Measurements from ENCODE around the gene TBCD. TPM values are rescaled to one million over a fixed set of nuclear protein-coding genes. Genes with fewer than 3 reads are reported as not detected.

TBCD gene
- total RNA-seq, 2 experiments from 2014 or later, result 87.8 to 145 TPM

DNA sequence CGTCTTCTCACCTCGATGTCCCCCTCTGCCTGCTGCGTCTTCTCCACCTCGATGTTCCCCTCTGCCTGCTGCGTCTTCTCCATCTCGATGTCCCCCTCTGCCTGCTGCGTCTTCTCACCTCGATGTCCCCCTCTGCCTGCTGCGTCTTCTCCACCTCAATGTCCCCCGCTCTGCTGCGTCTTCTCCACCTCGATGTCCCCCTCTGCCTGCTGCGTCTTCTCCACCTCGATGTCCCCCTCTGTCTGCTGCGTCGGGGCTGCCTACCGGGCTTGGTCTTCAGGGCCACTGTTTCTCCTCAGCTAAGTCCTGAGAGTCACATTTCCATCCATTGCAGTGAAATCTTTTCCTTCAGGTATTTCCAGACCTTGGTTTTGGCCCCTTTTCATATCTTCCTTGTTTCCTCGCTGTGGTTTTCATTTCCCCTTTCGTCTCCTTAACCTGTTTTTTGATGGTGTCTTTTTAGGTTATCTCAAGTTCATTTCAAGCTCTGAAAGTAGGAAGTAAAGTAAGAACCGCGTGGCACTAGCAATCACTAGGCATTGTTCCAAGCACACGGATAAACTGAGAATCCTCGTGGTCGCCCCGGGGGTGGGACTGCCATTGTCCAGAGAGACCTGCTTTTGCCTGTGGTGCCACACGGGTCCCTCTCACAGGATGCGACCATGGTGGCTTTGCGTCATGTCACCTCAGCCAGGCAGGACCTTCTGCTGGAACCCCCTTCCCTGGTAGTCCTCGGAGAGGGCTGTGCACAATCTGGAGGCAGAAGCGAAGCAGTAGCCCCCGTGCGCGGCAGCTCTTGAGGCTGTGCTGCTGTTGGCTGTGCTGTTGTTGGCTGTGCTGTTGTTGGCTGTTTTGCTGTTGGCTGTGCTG lies 97.4 kb downstream of the TBCD start:
- Histone ChIP-seq H3K27ac (ENCODE audit: low read depth, low read length, poor library complexity, severe bottlenecking) (no peak overlapping the region), H4K20me1 (ENCODE audit: insufficient read depth, low read length) (no peaks in the 10 kb centered on the region), H3K79me2 (ENCODE audit: insufficient read depth, low read depth, low read length) (no peaks in the 10 kb centered on the region), H3K36me3 (ENCODE audit: insufficient read depth, low read length) (peaks cover 24% of the 10 kb centered on the region), H3K9me2 (ENCODE audit: insufficient read depth, low read length) (no peaks in the 10 kb centered on the region), H3K4me1 (ENCODE audit: insufficient read depth, low read length, poor library complexity, severe bottlenecking) (peaks cover 8% of the 10 kb centered on the region), H3K4me3 (ENCODE audit: low read depth, low read length, poor library complexity, severe bottlenecking) (no peak overlapping the region), H2AFZ (ENCODE audit: low read length) (no peak overlapping the region), H3K4me2 (ENCODE audit: low read length) (peak overlapping the region; percentile 9; the same call in 1 of the 2 replicates), H3K9me3 (ENCODE audit: low read length) (no peaks in the 10 kb centered on the region)
- no peak for DNase-seq (ENCODE audit: low spot score)
- TF ChIP-seq EZH2phosphoT487 (IDR thresholded peaks at IDR 0.05; ENCODE audit: borderline replicate concordance, low read depth, low read length), result no peak
- TF ChIP-seq, protein P1, sequence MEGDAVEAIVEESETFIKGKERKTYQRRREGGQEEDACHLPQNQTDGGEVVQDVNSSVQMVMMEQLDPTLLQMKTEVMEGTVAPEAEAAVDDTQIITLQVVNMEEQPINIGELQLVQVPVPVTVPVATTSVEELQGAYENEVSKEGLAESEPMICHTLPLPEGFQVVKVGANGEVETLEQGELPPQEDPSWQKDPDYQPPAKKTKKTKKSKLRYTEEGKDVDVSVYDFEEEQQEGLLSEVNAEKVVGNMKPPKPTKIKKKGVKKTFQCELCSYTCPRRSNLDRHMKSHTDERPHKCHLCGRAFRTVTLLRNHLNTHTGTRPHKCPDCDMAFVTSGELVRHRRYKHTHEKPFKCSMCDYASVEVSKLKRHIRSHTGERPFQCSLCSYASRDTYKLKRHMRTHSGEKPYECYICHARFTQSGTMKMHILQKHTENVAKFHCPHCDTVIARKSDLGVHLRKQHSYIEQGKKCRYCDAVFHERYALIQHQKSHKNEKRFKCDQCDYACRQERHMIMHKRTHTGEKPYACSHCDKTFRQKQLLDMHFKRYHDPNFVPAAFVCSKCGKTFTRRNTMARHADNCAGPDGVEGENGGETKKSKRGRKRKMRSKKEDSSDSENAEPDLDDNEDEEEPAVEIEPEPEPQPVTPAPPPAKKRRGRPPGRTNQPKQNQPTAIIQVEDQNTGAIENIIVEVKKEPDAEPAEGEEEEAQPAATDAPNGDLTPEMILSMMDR (conservative IDR thresholded peaks at IDR 0.05; ENCODE audit: low read length), result no peak
- intact Hi-C loops (cut with micrococcal nuclease; ENCODE audit: unreplicated experiment), result no loop called here
- ChIA-PET POLR2A (no interaction called here), CTCF (ENCODE audit: unreplicated experiment) (no interaction called here)
- no TSS peak for BruUV-seq (replicated peaks)

DNA sequence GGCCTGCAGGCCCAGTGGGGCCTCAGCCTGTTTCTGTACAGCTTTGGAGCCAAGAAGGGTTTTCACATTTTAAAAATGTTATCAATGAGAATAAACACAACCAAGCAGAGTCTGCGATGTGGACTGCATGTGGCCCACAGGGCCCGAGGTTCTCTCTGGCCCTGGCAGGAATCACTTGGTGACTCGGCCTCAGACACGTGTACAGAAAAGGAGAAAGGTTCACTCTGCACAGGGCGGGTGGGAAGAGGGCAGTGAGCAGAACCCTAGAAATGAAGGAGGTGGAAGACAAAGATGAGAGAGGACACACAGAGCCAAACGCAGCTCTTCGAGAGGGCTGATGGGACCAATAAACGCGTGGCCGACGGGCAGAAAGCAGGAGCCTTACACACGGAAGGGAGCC lies 99.5 kb downstream of the TBCD start:
- no peak for TF ChIP-seq EZH2phosphoT487 (IDR thresholded peaks at IDR 0.05; ENCODE audit: borderline replicate concordance, low read depth, low read length)
- TF ChIP-seq, protein P1 (conservative IDR thresholded peaks at IDR 0.05; ENCODE audit: low read length), result no peak
- Histone ChIP-seq H3K4me2 (ENCODE audit: low read length) (no peak overlapping the region), H3K36me3 (ENCODE audit: insufficient read depth, low read length) (peaks cover 31% of the 10 kb centered on the region), H2AFZ (ENCODE audit: low read length) (no peak overlapping the region), H4K20me1 (ENCODE audit: insufficient read depth, low read length) (no peaks in the 10 kb centered on the region), H3K27ac (ENCODE audit: low read depth, low read length, poor library complexity, severe bottlenecking) (no peak overlapping the region), H3K9me2 (ENCODE audit: insufficient read depth, low read length) (no peaks in the 10 kb centered on the region), H3K4me1 (ENCODE audit: insufficient read depth, low read length, poor library complexity, severe bottlenecking) (peaks cover 13% of the 10 kb centered on the region), H3K4me3 (ENCODE audit: low read depth, low read length, poor library complexity, severe bottlenecking) (no peak overlapping the region), H3K9me3 (ENCODE audit: low read length) (no peaks in the 10 kb centered on the region), H3K79me2 (ENCODE audit: insufficient read depth, low read depth, low read length) (no peaks in the 10 kb centered on the region)
- no peak for DNase-seq (ENCODE audit: low spot score)
- ChIA-PET POLR2A (no interaction called here), CTCF (ENCODE audit: unreplicated experiment) (no interaction called here)
- no TSS peak for BruUV-seq (replicated peaks)
- intact Hi-C loops (cut with micrococcal nuclease; ENCODE audit: unreplicated experiment), result no loop called here

DNA sequence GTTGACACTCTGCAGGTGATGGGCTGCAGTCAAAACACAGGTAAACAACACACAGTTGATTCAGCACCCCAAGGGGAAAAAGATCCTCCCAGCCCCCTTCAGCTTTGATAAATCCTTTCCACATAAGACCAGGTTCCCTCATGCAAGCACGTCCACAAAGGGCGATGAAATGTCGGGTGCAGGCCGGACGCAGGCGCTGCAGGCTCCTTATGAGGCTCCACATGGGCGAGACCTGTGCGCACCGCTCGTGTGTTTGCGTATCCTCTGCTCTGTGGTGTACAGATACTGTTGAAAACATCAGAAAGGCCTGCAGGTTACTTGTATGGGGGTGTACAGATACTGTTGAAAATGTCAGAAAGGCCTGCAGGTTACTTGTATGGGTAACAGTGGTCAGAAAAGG lies 102.4 kb downstream of the TBCD start:
- intact Hi-C loops (cut with micrococcal nuclease; ENCODE audit: unreplicated experiment), result no loop called here
- Histone ChIP-seq H3K4me2 (ENCODE audit: low read length) (no peak overlapping the region), H3K79me2 (ENCODE audit: insufficient read depth, low read depth, low read length) (no peaks in the 10 kb centered on the region), H3K9me2 (ENCODE audit: insufficient read depth, low read length) (no peaks in the 10 kb centered on the region), H3K27ac (ENCODE audit: low read depth, low read length, poor library complexity, severe bottlenecking) (no peak overlapping the region), H3K4me3 (ENCODE audit: low read depth, low read length, poor library complexity, severe bottlenecking) (no peak overlapping the region), H3K4me1 (ENCODE audit: insufficient read depth, low read length, poor library complexity, severe bottlenecking) (peaks cover 11% of the 10 kb centered on the region), H3K9me3 (ENCODE audit: low read length) (no peaks in the 10 kb centered on the region), H4K20me1 (ENCODE audit: insufficient read depth, low read length) (no peaks in the 10 kb centered on the region), H2AFZ (ENCODE audit: low read length) (no peak overlapping the region), H3K36me3 (ENCODE audit: insufficient read depth, low read length) (peaks cover 29% of the 10 kb centered on the region)
- POLR2A ChIA-PET, result interaction anchor here (0.8 to 1.3 kb wide), 2 partner anchors 10 to 11 kb away, joined by 3 to 5 read pairs; no protein-coding TSS in a partner anchor
- TF ChIP-seq, protein P1 (conservative IDR thresholded peaks at IDR 0.05; ENCODE audit: low read length), result no peak
- TF ChIP-seq EZH2phosphoT487 (IDR thresholded peaks at IDR 0.05; ENCODE audit: borderline replicate concordance, low read depth, low read length), result no peak
- DNase-seq (ENCODE audit: low spot score), result no peak
- CTCF ChIA-PET (ENCODE audit: unreplicated experiment), result interaction anchor here (1.0 kb wide), 1 partner anchor 9 kb away, joined by 3 read pairs; no protein-coding TSS in a partner anchor
- no TSS peak for BruUV-seq (replicated peaks)

Data from OCI-LY7 (cell line).